Measurements from ENCODE around the gene TM9SF4. TPM values are rescaled to one million over a fixed set of nuclear protein-coding genes. Genes with fewer than 3 reads are reported as not detected.
"Not testable (repeated sequence)": the region's sequence is repeated elsewhere in the genome, so short reads cannot be mapped to it uniquely, and the experiment has no call there.

Gene TM9SF4
- total RNA-seq, 4 donors from 2014 or later = 35.5 to 44.8 (median 42.6) TPM

GRCh38 chr20:32119734-32120133, 10.2 kb downstream of the TM9SF4 start:
- WGBS, 2 donors (ENCODE audit: low coverage in 1 of 2) = 94 to 100% methylated on average over 2 of the region's 2 CpGs
- DNase-seq = no peak
- in situ Hi-C loops (cut with MboI; ENCODE audit: low pct_ligation_motif_present in 1 of 4, low pct_unique_long_range_greater_than_20kb in 1 of 4, low sequenced_read_pairs in 3 of 4) = no loop called here
- TF ChIP-seq POLR2A (IDR thresholded peaks at IDR 0.05) = no peak
- no peak for TF ChIP-seq POLR2AphosphoS5 (IDR thresholded peaks at IDR 0.05)
- no peak for TF ChIP-seq EP300 (IDR thresholded peaks at IDR 0.05; ENCODE audit: low read depth)
- TF ChIP-seq, protein P1, sequence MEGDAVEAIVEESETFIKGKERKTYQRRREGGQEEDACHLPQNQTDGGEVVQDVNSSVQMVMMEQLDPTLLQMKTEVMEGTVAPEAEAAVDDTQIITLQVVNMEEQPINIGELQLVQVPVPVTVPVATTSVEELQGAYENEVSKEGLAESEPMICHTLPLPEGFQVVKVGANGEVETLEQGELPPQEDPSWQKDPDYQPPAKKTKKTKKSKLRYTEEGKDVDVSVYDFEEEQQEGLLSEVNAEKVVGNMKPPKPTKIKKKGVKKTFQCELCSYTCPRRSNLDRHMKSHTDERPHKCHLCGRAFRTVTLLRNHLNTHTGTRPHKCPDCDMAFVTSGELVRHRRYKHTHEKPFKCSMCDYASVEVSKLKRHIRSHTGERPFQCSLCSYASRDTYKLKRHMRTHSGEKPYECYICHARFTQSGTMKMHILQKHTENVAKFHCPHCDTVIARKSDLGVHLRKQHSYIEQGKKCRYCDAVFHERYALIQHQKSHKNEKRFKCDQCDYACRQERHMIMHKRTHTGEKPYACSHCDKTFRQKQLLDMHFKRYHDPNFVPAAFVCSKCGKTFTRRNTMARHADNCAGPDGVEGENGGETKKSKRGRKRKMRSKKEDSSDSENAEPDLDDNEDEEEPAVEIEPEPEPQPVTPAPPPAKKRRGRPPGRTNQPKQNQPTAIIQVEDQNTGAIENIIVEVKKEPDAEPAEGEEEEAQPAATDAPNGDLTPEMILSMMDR (IDR thresholded peaks at IDR 0.05) = no peak
- Histone ChIP-seq H3K27me3 (no peaks in the 10 kb centered on the region), H3K4me3 (no peak overlapping the region), H3K27ac (no peak overlapping the region), H3K9me3 (no peaks in the 10 kb centered on the region), H3K4me1 (peaks cover 0 to 22% (median 1%) of the 10 kb centered on the region in 4 donors), H3K36me3 (no peaks in the 10 kb centered on the region)
- intact Hi-C loops (cut with DNase I; ENCODE audit: low total_unique reads) = no loop called here

DNA sequence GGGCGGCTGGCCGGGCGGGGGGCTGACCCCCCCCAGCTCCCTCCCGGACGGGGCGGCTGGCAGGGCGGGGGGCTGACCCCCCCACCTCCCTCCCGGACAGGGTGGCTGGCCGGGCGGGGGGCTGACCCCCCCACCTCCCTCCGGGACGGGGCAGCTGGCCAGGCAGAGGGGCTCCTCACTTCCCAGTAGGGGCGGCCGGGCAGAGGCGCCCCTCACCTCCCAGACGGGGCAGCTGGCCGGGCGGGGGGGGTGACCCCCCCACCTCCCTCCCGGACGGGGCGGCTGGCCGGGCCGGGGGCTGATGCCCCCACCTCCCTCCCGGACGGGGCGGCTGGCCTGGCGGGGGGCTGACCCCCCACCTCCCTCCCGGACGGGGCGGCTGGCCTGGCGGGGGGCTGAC, 12.4 kb downstream of the TM9SF4 start:
- H3K9me3 ChIP-seq; in situ Hi-C loops (cut with MboI; ENCODE audit: low pct_ligation_motif_present in 1 of 4, low pct_unique_long_range_greater_than_20kb in 1 of 4, low sequenced_read_pairs in 3 of 4); H3K27ac ChIP-seq; DNase-seq; H3K36me3 ChIP-seq; H3K27me3 ChIP-seq; H3K4me3 ChIP-seq; intact Hi-C loops (cut with DNase I; ENCODE audit: low total_unique reads): not testable (repeated sequence)
- WGBS, 2 donors (ENCODE audit: low coverage in 1 of 2) = no CpG with 5 or more reads among the region's 31 CpGs
- peaks cover 0 to 12% (median 1%) of the 10 kb centered on the region in 4 donors for H3K4me1 ChIP-seq

- peaks cover 0 to under 1% (median 0%) of the 10 kb centered on the region in 4 donors for H3K4me1 ChIP-seq
- in situ Hi-C loops (cut with MboI; ENCODE audit: low pct_ligation_motif_present in 1 of 4, low pct_unique_long_range_greater_than_20kb in 1 of 4, low sequenced_read_pairs in 3 of 4) (no loop called here), intact Hi-C loops (cut with DNase I; ENCODE audit: low total_unique reads) (no loop called here)
- 80% methylated on average over 1 of the region's 4 CpGs; no CpG with 5 or more reads in 1 of the 2 donors for WGBS, 2 donors (ENCODE audit: low coverage in 1 of 2)
- no peaks in the 10 kb centered on the region for H3K9me3 ChIP-seq
- H3K4me3 ChIP-seq = no peak overlapping the region
- TF ChIP-seq, protein P1 (IDR thresholded peaks at IDR 0.05) = no peak
- TF ChIP-seq POLR2A (IDR thresholded peaks at IDR 0.05) = no peak
- no peak for TF ChIP-seq POLR2AphosphoS5 (IDR thresholded peaks at IDR 0.05)
- TF ChIP-seq EP300 (IDR thresholded peaks at IDR 0.05; ENCODE audit: low read depth) = no peak
- no peak for DNase-seq
- H3K36me3 ChIP-seq = no peaks in the 10 kb centered on the region
- H3K27me3 ChIP-seq = no peaks in the 10 kb centered on the region
- H3K27ac ChIP-seq = no peak overlapping the region
Measured at GRCh38 chr20:32123088-32123487, 13.6 kb downstream of the TM9SF4 start.

- Histone ChIP-seq H3K27me3 (no peaks in the 10 kb centered on the region), H3K4me1 (no peaks in the 10 kb centered on the region), H3K4me3 (no peak overlapping the region), H3K27ac (no peak overlapping the region), H3K9me3 (no peaks in the 10 kb centered on the region), H3K36me3 (no peaks in the 10 kb centered on the region)
- 92 to 95% methylated on average over 3 to 4 of the region's 4 CpGs for WGBS, 2 donors (ENCODE audit: low coverage in 1 of 2)
- TF ChIP-seq EP300 (IDR thresholded peaks at IDR 0.05; ENCODE audit: low read depth) = no peak
- TF ChIP-seq, protein P1 (IDR thresholded peaks at IDR 0.05) = no peak
- no peak for TF ChIP-seq POLR2A (IDR thresholded peaks at IDR 0.05)
- TF ChIP-seq POLR2AphosphoS5 (IDR thresholded peaks at IDR 0.05) = no peak
- in situ Hi-C loops (cut with MboI; ENCODE audit: low pct_ligation_motif_present in 1 of 4, low pct_unique_long_range_greater_than_20kb in 1 of 4, low sequenced_read_pairs in 3 of 4) = no loop called here
- intact Hi-C loops (cut with DNase I; ENCODE audit: low total_unique reads) = no loop called here
- no peak for DNase-seq
Measured at GRCh38 chr20:32124916-32125454, 15.5 kb downstream of the TM9SF4 start.

DNA sequence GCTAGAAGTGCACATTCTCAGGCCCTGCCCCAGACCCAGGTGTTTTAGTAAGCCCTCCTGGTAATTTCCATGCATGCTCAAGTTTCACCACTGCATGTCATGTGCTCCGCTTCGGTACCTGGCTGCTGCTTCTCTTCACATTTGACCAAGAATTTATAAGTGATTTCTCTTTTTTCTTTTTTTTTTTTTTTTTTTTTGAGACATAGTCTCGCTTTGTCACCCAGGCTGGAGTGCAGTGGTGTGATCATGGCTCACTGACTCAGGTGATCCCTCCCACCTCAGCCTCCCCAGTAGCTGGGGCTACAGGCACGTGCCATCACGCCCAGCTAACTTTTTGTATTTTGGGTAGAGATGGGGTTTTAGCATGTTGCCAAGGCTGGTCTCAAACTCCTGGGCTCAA, 16.0 kb downstream of the TM9SF4 start:
- Histone ChIP-seq H3K4me3 (no peak overlapping the region), H3K9me3 (no peaks in the 10 kb centered on the region), H3K27me3 (no peaks in the 10 kb centered on the region), H3K4me1 (no peaks in the 10 kb centered on the region), H3K27ac (no peak overlapping the region), H3K36me3 (no peaks in the 10 kb centered on the region)
- WGBS, 2 donors (ENCODE audit: low coverage in 1 of 2) = 89 to 91% methylated on average over 4 to 5 of the region's 5 CpGs
- TF ChIP-seq POLR2AphosphoS5 (IDR thresholded peaks at IDR 0.05) (no peak), EP300 (IDR thresholded peaks at IDR 0.05; ENCODE audit: low read depth) (no peak), POLR2A (IDR thresholded peaks at IDR 0.05) (no peak)
- TF ChIP-seq, protein P1 (IDR thresholded peaks at IDR 0.05) = no peak
- intact Hi-C loops (cut with DNase I; ENCODE audit: low total_unique reads) (no loop called here), in situ Hi-C loops (cut with MboI; ENCODE audit: low pct_ligation_motif_present in 1 of 4, low pct_unique_long_range_greater_than_20kb in 1 of 4, low sequenced_read_pairs in 3 of 4) (no loop called here)
- DNase-seq = no peak

Measured in transverse colon (tissue), 4 donors.